HepG2 (cell line): ENCODE results near the gene IKZF3. TPM values are rescaled to one million over a fixed set of nuclear protein-coding genes. Genes with fewer than 3 reads are reported as not detected.

ENCODE experiments used
- ATAC-seq: fragments of 200-7000 bp; cut with Tn5 transposase; 3 replicates; pipeline ENCODE4 v1.9.1; 2020; ENCODE audit warnings: mild to moderate bottlenecking, moderate library complexity
- BruUV-seq: library from RNA; stranded (reverse); fragments of 400-500 nt; replicated peaks from 2 replicates; lab custom pipeline; 2021; lab: Mats Ljungman, UMichigan
- CTCF ChIA-PET: fragments of 300-600 bp; formaldehyde crosslinking; extraction: SDS; loops from one replicate; lab custom pipeline; 2021; ENCODE audit warnings: low total read pairs, inconsistent platforms, low intra/inter-chr PET ratio; lab: Yijun Ruan, JAX
- POLR2A ChIA-PET: fragments of 350-600 bp; sonication (Branson Sonifier 250); formaldehyde crosslinking; loops from one replicate; lab custom pipeline; 2020; ENCODE audit warnings: antibody characterized with exemption, inconsistent platforms; lab: Yijun Ruan, JAX
- DNase-seq: peaks from one replicate; pipeline ENCODE4 v3.0.0-alpha.2; 2015; ENCODE audit warnings: low spot score
- FAIRE-seq: peaks from 3 replicates; lab custom pipeline; 2011; peaks lifted over from hg19 to GRCh38; lab: Jason Lieb, UNC
- H2AFZ ChIP-seq: one replicate; pipeline ENCODE4 v1.6.1; 2011; ENCODE audit warnings: low read length, inconsistent platforms
- H3K27ac ChIP-seq: fragments of 300-600 bp; 3 replicates; pipeline ENCODE4 v1.8.0; 2011; ENCODE audit warnings: mixed run types, mild to moderate bottlenecking, mixed read lengths, low read length, inconsistent platforms; ENCODE audit not compliant: insufficient read depth; ENCODE audit errors: extremely low read length
- H3K27me3 ChIP-seq, 2 experiments: fragments of 200-600 bp in 1 of 2; 2 replicates in 1 of 2; 3 replicates in 1 of 2; pipeline versions ENCODE4 v1.6.0 to v1.8.0; 2011; ENCODE audit warnings: low read length in 2 of 2, mild to moderate bottlenecking in 2 of 2, moderate library complexity in 2 of 2, inconsistent platforms in 1 of 2; ENCODE audit not compliant: insufficient read depth in 2 of 2, control insufficient read depth in 1 of 2
- H3K36me3 ChIP-seq, 2 experiments: fragments of 200-600 bp in 1 of 2; replicated peaks in 1 of 2; 2 replicates in 1 of 2; 3 replicates in 1 of 2; pipeline versions ENCODE4 v1.5.1 to v1.8.0; 2011; ENCODE audit warnings: low read length in 2 of 2, inconsistent platforms in 1 of 2; ENCODE audit not compliant: insufficient read depth in 2 of 2, control insufficient read depth in 1 of 2
- H3K4me1 ChIP-seq: 2 replicates; pipeline ENCODE4 v1.5.1; 2012; ENCODE audit warnings: low read length, inconsistent platforms; ENCODE audit not compliant: insufficient read depth
- H3K4me2 ChIP-seq: 2 replicates; pipeline ENCODE4 v1.6.0; 2011; ENCODE audit warnings: low read depth, low read length, inconsistent platforms
- H3K4me3 ChIP-seq, 3 experiments: fragments of 200-600 bp in 1 of 3; sonication (generic), shearing (Covaris generic) in 1 of 3; replicated peaks in 1 of 3; 2 replicates each; pipeline ENCODE4 v1.5.1; 2011 to 2016; ENCODE audit warnings: low read length in 3 of 3, inconsistent platforms in 2 of 3, low read depth in 2 of 3, mild to moderate bottlenecking in 2 of 3, control low read depth in 1 of 3, mixed read lengths in 1 of 3; ENCODE audit not compliant: insufficient read depth in 1 of 3
- H3K79me2 ChIP-seq: one replicate; pipeline ENCODE4 v1.6.1; 2011; ENCODE audit warnings: low read length, inconsistent platforms; ENCODE audit not compliant: insufficient read depth
- H3K9ac ChIP-seq: 2 replicates; pipeline ENCODE4 v1.6.0; 2011; ENCODE audit warnings: mild to moderate bottlenecking, low read depth, low read length, inconsistent platforms; ENCODE audit not compliant: insufficient read depth
- H3K9me3 ChIP-seq: 2 replicates; pipeline ENCODE4 v1.5.1; 2012; ENCODE audit warnings: mild to moderate bottlenecking, low read length
- H4K20me1 ChIP-seq: 2 replicates; pipeline ENCODE4 v1.6.0; 2011; ENCODE audit warnings: inconsistent platforms, mild to moderate bottlenecking, low read length, moderate library complexity; ENCODE audit not compliant: insufficient read depth
- ARID2 ChIP-seq: sonication (generic); formaldehyde crosslinking; IDR thresholded peaks from 2 replicates; pipeline ENCODE4 v1.8.1; 2022; ENCODE audit warnings: mild to moderate bottlenecking, missing genetic modification reagents, borderline replicate concordance
- CBX1 ChIP-seq: IDR thresholded peaks from one replicate; pipeline ENCODE4 v1.6.1; 2016; ENCODE audit warnings: antibody characterized with exemption, low read depth
- ETS1 ChIP-seq: sonication (generic); formaldehyde crosslinking; IDR thresholded peaks from 2 replicates; pipeline ENCODE4 v1.4.0; 2020; ENCODE audit warnings: missing genetic modification reagents
- ETV5 ChIP-seq: IDR thresholded peaks from 2 replicates; pipeline ENCODE4 v1.6.1; 2018; ENCODE audit warnings: missing biosample characterization, missing genetic modification reagents, inconsistent platforms, borderline replicate concordance
- HOXA5 ChIP-seq: sonication (generic); formaldehyde crosslinking; IDR thresholded peaks from 2 replicates; pipeline ENCODE4 v1.4.0; 2020; ENCODE audit warnings: missing genetic modification reagents
- KDM6A ChIP-seq: IDR thresholded peaks from 2 replicates; pipeline ENCODE4 v1.6.1; 2016; ENCODE audit warnings: low read depth
- MYPOP ChIP-seq: sonication (generic); formaldehyde crosslinking; IDR thresholded peaks from 2 replicates; pipeline ENCODE4 v1.8.1; 2023; ENCODE audit warnings: mild to moderate bottlenecking, moderate library complexity, missing genetic modification reagents
- NFE2L1 ChIP-seq: sonication (generic); formaldehyde crosslinking; IDR thresholded peaks from 2 replicates; pipeline ENCODE4 v1.4.0; 2020; ENCODE audit warnings: missing genetic modification reagents, mild to moderate bottlenecking, borderline replicate concordance
- PHF20 ChIP-seq: sonication (generic); formaldehyde crosslinking; IDR thresholded peaks from 2 replicates; pipeline ENCODE4 v1.5.0; 2020; ENCODE audit warnings: mild to moderate bottlenecking, missing genetic modification reagents
- RFXANK ChIP-seq: IDR thresholded peaks from 2 replicates; pipeline ENCODE4 v1.6.1; 2016
- SRSF4 ChIP-seq: fragments of 200-400 bp; formaldehyde crosslinking; IDR thresholded peaks from one replicate; pipeline ENCODE4 v1.6.1; 2018; ENCODE audit warnings: mild to moderate bottlenecking, low read depth, low read length, moderate library complexity; ENCODE audit not compliant: poor library complexity, severe bottlenecking
- THAP8 ChIP-seq: sonication (generic); formaldehyde crosslinking; IDR thresholded peaks from 2 replicates; pipeline ENCODE4 v1.5.1; 2020; ENCODE audit warnings: missing genetic modification reagents, mild to moderate bottlenecking, borderline replicate concordance
- WIZ ChIP-seq: sonication (generic); formaldehyde crosslinking; IDR thresholded peaks from 2 replicates; pipeline ENCODE4 v1.5.1; 2020; ENCODE audit warnings: mild to moderate bottlenecking, missing genetic modification reagents
- ZBTB34 ChIP-seq: sonication (generic); formaldehyde crosslinking; IDR thresholded peaks from 2 replicates; pipeline ENCODE4 v1.8.0; 2022; ENCODE audit warnings: mild to moderate bottlenecking, missing genetic modification reagents
- ZNF572 ChIP-seq: sonication (generic); formaldehyde crosslinking; IDR thresholded peaks from 2 replicates; pipeline ENCODE4 v1.5.1; 2020; ENCODE audit warnings: mild to moderate bottlenecking, missing genetic modification reagents
- ZNF580 ChIP-seq: IDR thresholded peaks from 2 replicates; pipeline ENCODE4 v1.6.1; 2016; ENCODE audit warnings: low read depth, borderline replicate concordance
- ZNF883 ChIP-seq: sonication (generic); formaldehyde crosslinking; IDR thresholded peaks from 2 replicates; pipeline ENCODE4 v1.5.1; 2020; ENCODE audit warnings: mild to moderate bottlenecking, missing genetic modification reagents; ENCODE audit errors: not compliant biosample characterization
- WGBS: methylation state at CpG from one replicate; pipeline ENCODE4 v1.1.6; 2017; ENCODE audit warnings: low lambda C conversion rate; 5-methylcytosine and 5-hydroxymethylcytosine counted together
- in situ Hi-C: cut with HindIII; loops from 2 replicates; pipeline ENCODE4 v1.10.0; 2017; ENCODE audit warnings: low pct_unique_long_range_greater_than_20kb; ENCODE audit not compliant: extremely low pct_ligation_motif_present
- intact Hi-C: fragments of 100-400 bp; cut with micrococcal nuclease; formaldehyde crosslinking; loops from one replicate; pipeline ENCODE4 v1.10.0; 2022; ENCODE audit not compliant: unreplicated experiment
- polyA plus RNA-seq, 8 experiments: library from polyadenylated mRNA; depleted of rRNA in 3 of 8; stranded (reverse) in 7 of 8; unstranded in 1 of 8; fragments of >200 nt; fragmentation: Illumina TruSeq in 4 of 8; extraction: Trizol in 4 of 8; gene quantifications; 2 replicates each; pipeline versions ENCODE4 v1.2.1 to v1.2.3, GENCODE V29; 2011 to 2016; ENCODE audit warnings: low read depth in 4 of 8, missing spikeins in 1 of 8, mixed read lengths in 1 of 8; ENCODE audit not compliant: insufficient read depth in 1 of 8
- total RNA-seq, 5 experiments: library from RNA; depleted of rRNA; stranded (reverse); fragments of >200 nt; fragmentation: Illumina TruSeq; extraction: Trizol; gene quantifications; 2 replicates each; pipeline ENCODE4 v1.2.3, GENCODE V29; 2016; ENCODE audit warnings: low read depth in 1 of 5

Gene IKZF3
- total and polyA plus RNA-seq, 2 of the 13 experiments (the other 11 are each of a cell fraction or from before 2014, with no cell fraction given), result not detected

GRCh38 chr17:39767147-39767546 lies 97.0 kb downstream of the IKZF3 start:
- H3K36me3 ChIP-seq, result no peaks in the 10 kb centered on the region
- peaks cover 1 to 46% of the 10 kb centered on the region in 2 experiments for H3K27me3 ChIP-seq
- 7% methylated on average over 3 of the region's 3 CpGs for WGBS
- POLR2A ChIA-PET, result no interaction called here
- TF ChIP-seq ZNF883 (CRISPR knock-in tag) (no peak), HOXA5 (CRISPR knock-in tag) (no peak), ETV5 (CRISPR knock-in tag) (no peak), MYPOP (CRISPR knock-in tag) (no peak), ARID2 (CRISPR knock-in tag) (no peak), ZNF580 (CRISPR knock-in tag) (no peak), ETS1 (CRISPR knock-in tag) (no peak), CBX1 (no peak), THAP8 (no peak), PHF20 (no peak), KDM6A (CRISPR knock-in tag) (no peak), ZNF572 (CRISPR knock-in tag) (no peak), WIZ (CRISPR knock-in tag) (no peak), NFE2L1 (no peak), SRSF4 (no peak), RFXANK (CRISPR knock-in tag) (no peak), ZBTB34 (no peak)
- no peaks in the 10 kb centered on the region for H3K79me2 ChIP-seq
- FAIRE-seq, result no peak
- H3K9ac ChIP-seq, result no peak overlapping the region
- H2AFZ ChIP-seq, result no peak overlapping the region
- H3K4me3 ChIP-seq, result no peak overlapping the region
- H3K4me1 ChIP-seq, result peaks cover 18% of the 10 kb centered on the region
- no peak overlapping the region for H3K27ac ChIP-seq
- CTCF ChIA-PET, result no interaction called here
- intact Hi-C loops (no loop called here), in situ Hi-C loops (no loop called here)
- no peaks in the 10 kb centered on the region for H4K20me1 ChIP-seq
- no peak for ATAC-seq
- no peak overlapping the region for H3K4me2 ChIP-seq
- H3K9me3 ChIP-seq, result no peaks in the 10 kb centered on the region
- no TSS peak for BruUV-seq
- DNase-seq, result no peak
